ENCODE measurements around the gene PRPF19.

Gene PRPF19

DNA sequence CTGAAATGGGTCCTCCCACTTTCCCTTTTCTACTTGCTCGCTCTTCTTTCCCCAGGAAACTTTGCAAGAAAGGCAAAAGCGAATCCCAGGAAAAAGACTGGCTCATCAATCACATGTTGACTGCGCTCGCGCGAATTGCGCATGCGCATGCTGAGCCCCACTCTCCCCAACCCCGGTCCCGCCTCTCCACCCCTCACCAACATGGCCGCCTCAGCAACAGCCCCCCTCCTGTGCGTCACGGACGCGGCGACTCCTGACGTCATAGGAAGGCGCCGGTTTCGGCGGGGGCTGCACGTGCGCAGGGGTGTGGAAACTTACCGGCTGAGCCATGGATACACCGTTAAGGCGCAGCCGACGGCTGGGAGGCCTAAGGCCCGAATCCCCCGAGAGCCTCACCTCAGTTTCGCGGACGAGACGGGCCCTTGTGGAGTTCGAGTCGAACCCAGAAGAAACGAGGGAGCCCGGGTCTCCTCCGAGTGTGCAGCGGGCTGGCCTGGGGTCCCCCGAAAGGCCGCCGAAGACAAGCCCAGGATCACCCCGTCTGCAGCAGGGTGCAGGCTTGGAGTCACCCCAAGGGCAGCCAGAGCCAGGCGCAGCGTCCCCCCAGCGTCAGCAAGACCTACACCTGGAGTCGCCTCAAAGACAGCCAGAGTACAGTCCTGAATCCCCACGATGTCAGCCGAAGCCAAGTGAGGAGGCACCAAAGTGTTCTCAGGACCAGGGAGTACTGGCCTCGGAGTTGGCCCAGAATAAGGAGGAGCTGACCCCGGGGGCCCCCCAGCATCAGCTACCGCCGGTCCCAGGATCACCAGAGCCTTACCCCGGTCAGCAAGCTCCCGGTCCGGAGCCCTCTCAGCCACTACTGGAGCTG, 64.4 kb downstream of the PRPF19 start, which contains the start of gene CCDC86:
CCDC86 (plus strand) TSS at position 317 of the 871 bp plus-strand sequence; CDS start at position 329, 12 bp downstream.
- peak; percentile 94 for DNase-seq (ENCODE audit: low read depth)
